Measurements from ENCODE around the gene TP53RK.

DNA sequence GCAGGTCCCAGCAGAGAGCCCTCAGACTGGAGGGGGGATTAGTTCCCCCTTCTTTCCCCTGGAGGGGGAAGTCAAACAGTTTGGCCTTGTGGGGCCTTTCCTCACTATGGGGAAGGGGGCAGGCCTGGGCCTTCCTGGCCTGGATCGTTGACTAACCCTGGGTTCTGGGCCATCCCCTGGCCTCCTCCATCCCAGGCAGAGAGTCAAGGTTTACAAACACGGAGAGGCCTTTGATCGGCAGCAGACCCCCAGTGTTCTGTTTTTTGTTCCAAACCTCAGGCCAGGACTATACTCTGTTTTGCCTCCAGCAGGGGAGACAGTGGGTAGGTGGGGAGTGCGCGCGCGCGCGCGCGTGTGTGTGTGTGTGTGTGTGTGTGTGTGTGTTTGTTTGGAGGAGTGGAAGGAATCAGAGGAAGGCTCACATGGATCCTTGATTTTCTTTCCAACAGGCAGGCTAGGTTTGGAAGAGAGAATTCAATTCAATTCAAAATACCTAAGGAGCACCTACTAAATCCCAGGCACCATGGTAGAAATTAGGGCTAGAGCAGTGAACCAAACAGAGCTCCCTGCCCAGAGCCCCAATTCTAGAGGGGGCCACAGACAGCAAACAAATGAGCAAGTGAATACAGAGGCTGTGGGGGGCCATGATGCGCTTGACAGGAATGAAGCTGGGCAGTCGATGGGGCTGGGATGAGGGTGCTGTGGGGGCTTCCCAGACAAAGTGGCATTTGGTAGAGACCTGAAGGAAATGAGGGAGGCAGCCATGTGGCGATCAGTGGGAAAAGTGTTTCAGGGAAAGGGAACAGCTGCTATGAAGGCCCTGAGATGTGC lies 14.8 kb downstream of the TP53RK start:
- TF ChIP-seq GATA2 (IDR thresholded peaks at IDR 0.05; ENCODE audit: low read depth, low read length) (no peak), GATA3 (IDR thresholded peaks at IDR 0.05; ENCODE audit: low read depth, low read length) (no peak)

Data from SH-SY5Y (cell line).